ENCODE data around the gene CHPF. TPM values are rescaled to one million over a fixed set of nuclear protein-coding genes. Genes with fewer than 3 reads are reported as not detected.

Gene CHPF
- total and polyA plus RNA-seq, 2 donors (not counting 1 experiment from before 2014, with no cell fraction given): 35.8 to 58.8 TPM

DNA sequence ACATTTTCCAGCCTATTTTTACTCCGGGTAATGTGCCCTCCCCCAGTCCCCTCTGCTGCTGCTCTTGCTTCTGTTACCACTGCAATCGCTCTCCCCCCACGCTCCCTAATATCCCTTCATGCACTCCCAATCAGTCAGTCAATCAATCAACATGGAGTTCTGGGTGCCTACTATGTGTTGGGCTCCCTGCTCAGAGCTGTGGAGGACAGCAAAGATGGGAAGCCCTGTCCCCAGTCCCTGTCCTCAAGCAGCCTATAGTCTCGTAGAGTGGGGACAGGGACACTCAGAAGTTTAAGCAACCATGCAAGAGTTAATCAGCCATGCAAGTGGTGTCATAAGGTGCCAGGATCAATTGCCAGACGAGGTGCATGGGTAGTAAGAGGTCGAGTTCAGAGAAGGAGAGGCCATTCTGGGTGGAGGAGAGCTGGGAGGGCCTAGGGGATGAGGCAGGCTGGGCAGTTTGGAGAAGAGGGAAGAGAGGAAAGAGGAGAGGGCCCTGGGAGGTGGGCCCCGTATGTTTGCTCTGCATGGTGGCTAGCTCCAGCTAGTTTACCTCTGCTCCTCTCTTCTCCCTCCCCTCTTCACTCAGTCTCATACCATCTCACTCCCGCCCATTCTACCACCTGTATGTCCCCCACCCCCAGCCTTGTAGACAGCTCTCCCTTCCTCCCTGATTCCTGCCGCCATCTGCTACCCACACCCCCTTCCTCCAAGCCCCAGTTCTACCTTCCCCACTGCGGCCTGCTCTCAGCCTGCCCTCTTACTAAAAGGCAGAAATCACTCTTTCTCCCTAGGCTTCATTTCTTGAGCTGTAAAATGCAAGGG lies 25.4 kb downstream of the CHPF start:
- Histone ChIP-seq H2AFZ (ENCODE audit: low read length) (no peak overlapping the region), H3K4me2 (ENCODE audit: extremely low read depth, insufficient read depth, low read length) (no peak overlapping the region), H4K20me1 (ENCODE audit: control insufficient read depth, extremely low read depth, insufficient read depth, low read length) (no peaks in the 10 kb centered on the region), H3K27ac (ENCODE audit: insufficient read depth, low read length) (no peak overlapping the region), H3K4me1 (ENCODE audit: control insufficient read depth, extremely low read depth, insufficient read depth, low read length) (peaks cover 14% of the 10 kb centered on the region), H3K79me2 (ENCODE audit: control insufficient read depth, insufficient read depth, low read length) (no peaks in the 10 kb centered on the region), H3K36me3 (ENCODE audit: control insufficient read depth, insufficient read depth, low read length) (no peaks in the 10 kb centered on the region), H3K4me3 (replicated peaks in 1 of 4; ENCODE audit: control extremely low read depth in 1 of 4, insufficient read depth in 1 of 4, low read depth in 3 of 4, low read length in 4 of 4) (no peak overlapping the region), H3K9ac (ENCODE audit: insufficient read depth, low read length) (no peak overlapping the region), H3K9me3 (ENCODE audit: control insufficient read depth, insufficient read depth, low read depth, low read length) (no peaks in the 10 kb centered on the region), H3K27me3 (ENCODE audit: control insufficient read depth, insufficient read depth, low read length) (peaks cover 35% of the 10 kb centered on the region)
- TF ChIP-seq EZH2 (IDR thresholded peaks at IDR 0.05; ENCODE audit: low read length, missing control alignments): no peak
- no peak for TF ChIP-seq CTCF (conservative IDR thresholded peaks at IDR 0.05 in 1 of 2, IDR thresholded peaks at IDR 0.05 in 1 of 2; ENCODE audit: low read depth in 1 of 2, low read length in 2 of 2)
- DNase-seq (ENCODE audit: low read depth in 2 of 2): no peak

GRCh38 chr2:219516888-219517287 lies 26.7 kb downstream of the CHPF start:
- no peak overlapping the region for H3K4me3 ChIP-seq (replicated peaks in 1 of 4; ENCODE audit: control extremely low read depth in 1 of 4, insufficient read depth in 1 of 4, low read depth in 3 of 4, low read length in 4 of 4)
- H3K9ac ChIP-seq (ENCODE audit: insufficient read depth, low read length): no peak overlapping the region
- H3K9me3 ChIP-seq (ENCODE audit: control insufficient read depth, insufficient read depth, low read depth, low read length): no peaks in the 10 kb centered on the region
- DNase-seq (ENCODE audit: low read depth in 2 of 2): no peak
- no peaks in the 10 kb centered on the region for H3K79me2 ChIP-seq (ENCODE audit: control insufficient read depth, insufficient read depth, low read length)
- no peak overlapping the region for H2AFZ ChIP-seq (ENCODE audit: low read length)
- H3K27ac ChIP-seq (ENCODE audit: insufficient read depth, low read length): no peak overlapping the region
- no peaks in the 10 kb centered on the region for H3K36me3 ChIP-seq (ENCODE audit: control insufficient read depth, insufficient read depth, low read length)
- TF ChIP-seq CTCF (conservative IDR thresholded peaks at IDR 0.05 in 1 of 2, IDR thresholded peaks at IDR 0.05 in 1 of 2; ENCODE audit: low read depth in 1 of 2, low read length in 2 of 2) (no peak), EZH2 (IDR thresholded peaks at IDR 0.05; ENCODE audit: low read length, missing control alignments) (no peak)
- peaks cover 47% of the 10 kb centered on the region for H3K27me3 ChIP-seq (ENCODE audit: control insufficient read depth, insufficient read depth, low read length)
- H3K4me2 ChIP-seq (ENCODE audit: extremely low read depth, insufficient read depth, low read length): no peak overlapping the region
- no peaks in the 10 kb centered on the region for H4K20me1 ChIP-seq (ENCODE audit: control insufficient read depth, extremely low read depth, insufficient read depth, low read length)
- H3K4me1 ChIP-seq (ENCODE audit: control insufficient read depth, extremely low read depth, insufficient read depth, low read length): peaks cover 9% of the 10 kb centered on the region

DNA sequence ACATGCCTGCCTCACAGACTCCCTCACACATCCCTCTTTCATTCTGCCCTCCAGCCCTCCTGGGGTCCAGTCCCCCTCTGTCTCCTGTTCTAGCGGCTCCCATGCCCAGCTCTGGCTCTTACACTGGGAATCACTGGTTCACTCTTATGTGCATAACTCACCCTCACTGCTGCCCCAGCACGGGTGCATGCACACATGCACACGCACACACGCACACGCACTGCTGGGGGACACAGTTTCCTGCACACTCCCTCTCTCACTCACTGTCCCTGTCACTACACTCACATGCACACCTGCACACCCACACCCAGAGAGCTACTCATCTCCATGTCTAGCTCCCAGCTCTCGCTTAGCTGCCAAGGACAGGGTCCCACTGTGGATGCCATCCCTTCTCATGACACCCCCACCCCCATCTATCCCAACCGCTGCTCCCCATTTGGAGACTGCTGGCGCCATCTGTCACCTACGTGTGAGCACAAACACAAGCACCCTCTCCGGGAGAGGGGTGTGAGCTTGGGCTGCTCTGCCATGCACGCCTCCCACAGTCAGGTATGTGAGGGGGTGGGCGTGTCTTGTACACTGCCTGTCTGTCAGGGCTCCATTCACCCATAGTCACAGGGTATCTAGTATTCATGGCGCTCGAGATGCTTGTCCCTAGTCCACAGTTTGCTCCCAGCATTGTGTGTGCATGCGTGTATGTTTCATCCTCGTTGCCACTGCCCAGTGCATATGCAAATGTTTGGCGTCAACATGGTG lies 27.6 kb downstream of the CHPF start:
- Histone ChIP-seq H3K36me3 (ENCODE audit: control insufficient read depth, insufficient read depth, low read length) (no peaks in the 10 kb centered on the region), H3K79me2 (ENCODE audit: control insufficient read depth, insufficient read depth, low read length) (no peaks in the 10 kb centered on the region), H2AFZ (ENCODE audit: low read length) (no peak overlapping the region), H4K20me1 (ENCODE audit: control insufficient read depth, extremely low read depth, insufficient read depth, low read length) (no peaks in the 10 kb centered on the region), H3K27ac (ENCODE audit: insufficient read depth, low read length) (no peak overlapping the region), H3K4me2 (ENCODE audit: extremely low read depth, insufficient read depth, low read length) (no peak overlapping the region), H3K4me1 (ENCODE audit: control insufficient read depth, extremely low read depth, insufficient read depth, low read length) (peaks cover under 1% of the 10 kb centered on the region), H3K4me3 (replicated peaks in 1 of 4; ENCODE audit: control extremely low read depth in 1 of 4, insufficient read depth in 1 of 4, low read depth in 3 of 4, low read length in 4 of 4) (no peak overlapping the region), H3K9ac (ENCODE audit: insufficient read depth, low read length) (no peak overlapping the region), H3K9me3 (ENCODE audit: control insufficient read depth, insufficient read depth, low read depth, low read length) (no peaks in the 10 kb centered on the region), H3K27me3 (ENCODE audit: control insufficient read depth, insufficient read depth, low read length) (peaks cover 50% of the 10 kb centered on the region)
- no peak for DNase-seq (ENCODE audit: low read depth in 2 of 2)
- no peak for TF ChIP-seq EZH2 (IDR thresholded peaks at IDR 0.05; ENCODE audit: low read length, missing control alignments)
- no peak for TF ChIP-seq CTCF (conservative IDR thresholded peaks at IDR 0.05 in 1 of 2, IDR thresholded peaks at IDR 0.05 in 1 of 2; ENCODE audit: low read depth in 1 of 2, low read length in 2 of 2)
